ENCODE data around the gene GNB5. TPM values are rescaled to one million over a fixed set of nuclear protein-coding genes. Genes with fewer than 3 reads are reported as not detected.

The GNB5 gene
- total RNA-seq, 1 experiment from 2014 or later, result 29.8 TPM

DNA sequence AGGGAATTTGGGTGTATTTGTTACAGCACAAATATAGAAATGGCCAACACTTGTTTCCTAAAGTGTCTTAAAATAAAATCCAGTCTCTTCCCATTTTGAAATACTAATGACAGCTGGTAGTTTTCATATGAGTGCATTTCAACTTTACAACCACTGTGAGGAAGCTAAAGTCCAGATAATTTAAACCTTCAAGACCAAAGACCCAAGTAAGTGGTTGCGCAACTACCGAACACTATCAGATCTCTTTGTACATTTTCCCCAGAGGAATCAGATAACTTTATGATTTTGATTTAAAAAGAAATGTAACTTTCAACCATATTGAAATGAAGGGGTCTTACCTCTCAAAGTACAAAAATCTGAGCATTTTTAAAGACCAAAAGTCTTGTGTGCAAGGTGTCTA, 92.9 kb downstream of the GNB5 start:
- Histone ChIP-seq H3K9me3 (ENCODE audit: control insufficient read depth, low read depth, low read length) (no peaks in the 10 kb centered on the region), H3K79me1 (ENCODE audit: insufficient read depth, low read depth, low read length, poor library complexity, severe bottlenecking) (no peaks in the 10 kb centered on the region)

More for the DNA sequence above, 92.9 kb downstream of the GNB5 start:
- H3K56ac ChIP-seq (ENCODE audit: insufficient read length, low read depth, low read length), result no peak overlapping the region
- no peak overlapping the region for H2AFZ ChIP-seq (ENCODE audit: low read length)
- no peak overlapping the region for H3K9ac ChIP-seq (ENCODE audit: extremely low read depth, insufficient read length, low read length)
- H3K79me2 ChIP-seq (ENCODE audit: insufficient read depth, low read length), result no peaks in the 10 kb centered on the region
- TF ChIP-seq CTCF (conservative IDR thresholded peaks at IDR 0.05), result no peak
- no peak overlapping the region for H3K27ac ChIP-seq (ENCODE audit: insufficient read length, low read depth, low read length)
- no peaks in the 10 kb centered on the region for H4K20me1 ChIP-seq (ENCODE audit: control insufficient read depth, insufficient read depth, insufficient read length)
- Mint-ChIP-seq H3K4me1 (peaks cover 0 to 3% of the 10 kb centered on the region in 2 experiments; a peak in 1 of 4 replicates), H3K36me3 (ENCODE audit: insufficient read depth in 1 of 3, low read depth in 3 of 3) (no peaks in the 10 kb centered on the region), H3K27ac (no peak overlapping the region), H3K27me3 (ENCODE audit: low read depth) (no peaks in the 10 kb centered on the region), H3K9me3 (no peaks in the 10 kb centered on the region), H3K4me3 (no peak overlapping the region)
- no peak overlapping the region for H2AK5ac ChIP-seq (ENCODE audit: insufficient read length, low read length)
- H2BK20ac ChIP-seq (ENCODE audit: low read depth, low read length, poor library complexity, severe bottlenecking), result no peak overlapping the region
- no peak overlapping the region for H3K23ac ChIP-seq (ENCODE audit: insufficient read length, low read depth, low read length)
- no peak overlapping the region for H2BK15ac ChIP-seq (ENCODE audit: low read depth, low read length)
- H3T11ph ChIP-seq (ENCODE audit: low read length), result no peak overlapping the region
- H2BK5ac ChIP-seq (ENCODE audit: insufficient read length, low read length), result no peak overlapping the region
- H2BK120ac ChIP-seq (ENCODE audit: low read depth, low read length, poor library complexity, severe bottlenecking), result no peak overlapping the region
- no peak overlapping the region for H4K5ac ChIP-seq (ENCODE audit: insufficient read length, low read depth, low read length)
- H4K91ac ChIP-seq (ENCODE audit: insufficient read length, low read depth, low read length), result no peak overlapping the region
- no peak overlapping the region for H3K18ac ChIP-seq (ENCODE audit: insufficient read length, low read depth, low read length)
- H3K27me3 ChIP-seq (ENCODE audit: insufficient read depth, low read length), result no peaks in the 10 kb centered on the region
- H3K4me1 ChIP-seq (ENCODE audit: insufficient read depth, low read length), result no peaks in the 10 kb centered on the region
- H2BK12ac ChIP-seq (ENCODE audit: insufficient read length, low read depth, low read length), result no peak overlapping the region
- no CpG with 5 or more reads among the region's 2 CpGs for WGBS (ENCODE audit: extremely low coverage, insufficient read length, low lambda C conversion rate)
- DNase-seq, result no peak
- no peak overlapping the region for H3K4me2 ChIP-seq (ENCODE audit: insufficient read depth, insufficient read length, low read length)
- H3K23me2 ChIP-seq (ENCODE audit: insufficient read length, low read depth, low read length, poor library complexity, severe bottlenecking), result no peaks in the 10 kb centered on the region
- H4K8ac ChIP-seq (replicated peaks; ENCODE audit: insufficient read length, low read depth, low read length), result no peak overlapping the region
- H3K4ac ChIP-seq (ENCODE audit: low read depth, low read length), result no peak overlapping the region
- H3K14ac ChIP-seq (ENCODE audit: insufficient read depth, low read length), result no peak overlapping the region

Data from H9 (cell line).